ENCODE measurements around the gene MSANTD1.

MSANTD1 gene

DNA sequence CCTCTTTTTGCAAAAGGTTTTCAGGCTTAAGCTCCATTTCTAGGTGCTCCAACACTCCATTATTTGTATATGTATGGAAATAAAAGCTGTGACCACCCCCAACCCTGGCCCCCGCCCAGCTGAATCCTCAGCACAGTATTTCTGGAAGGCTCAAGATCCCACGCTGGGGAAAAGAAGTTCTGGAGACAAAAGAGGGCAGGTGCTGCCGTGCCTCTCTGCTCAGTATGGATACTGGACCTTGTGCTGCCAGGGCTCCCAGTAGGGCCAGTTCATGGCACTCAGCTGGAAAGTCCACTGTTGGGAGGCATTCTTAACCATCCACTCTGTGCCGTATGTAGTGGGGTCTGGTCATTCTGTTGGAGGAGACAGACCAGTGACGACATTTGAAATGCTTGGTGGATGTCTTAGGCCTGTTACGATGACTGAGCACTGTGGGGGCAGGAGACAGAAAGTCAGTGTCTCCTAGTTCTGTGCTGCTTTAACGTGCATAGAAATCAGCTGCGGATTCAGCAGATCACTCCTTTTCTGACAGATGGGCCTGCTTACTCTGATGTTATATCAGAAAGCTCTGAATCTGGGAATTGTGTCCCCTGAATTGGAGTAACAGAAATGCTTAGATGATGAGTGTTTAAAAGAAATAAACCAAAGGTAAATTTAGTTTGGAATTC is 48.4 kb upstream of the MSANTD1 start:
- TF ChIP-seq, protein P1, sequence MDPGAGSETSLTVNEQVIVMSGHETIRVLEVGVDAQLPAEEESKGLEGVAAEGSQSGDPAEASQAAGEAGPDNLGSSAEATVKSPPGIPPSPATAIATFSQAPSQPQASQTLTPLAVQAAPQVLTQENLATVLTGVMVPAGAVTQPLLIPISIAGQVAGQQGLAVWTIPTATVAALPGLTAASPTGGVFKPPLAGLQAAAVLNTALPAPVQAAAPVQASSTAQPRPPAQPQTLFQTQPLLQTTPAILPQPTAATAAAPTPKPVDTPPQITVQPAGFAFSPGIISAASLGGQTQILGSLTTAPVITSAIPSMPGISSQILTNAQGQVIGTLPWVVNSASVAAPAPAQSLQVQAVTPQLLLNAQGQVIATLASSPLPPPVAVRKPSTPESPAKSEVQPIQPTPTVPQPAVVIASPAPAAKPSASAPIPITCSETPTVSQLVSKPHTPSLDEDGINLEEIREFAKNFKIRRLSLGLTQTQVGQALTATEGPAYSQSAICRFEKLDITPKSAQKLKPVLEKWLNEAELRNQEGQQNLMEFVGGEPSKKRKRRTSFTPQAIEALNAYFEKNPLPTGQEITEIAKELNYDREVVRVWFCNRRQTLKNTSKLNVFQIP (CRISPR knock-in tag; IDR thresholded peaks at IDR 0.05; ENCODE audit: borderline replicate concordance, low read depth), result no peak
- TF ChIP-seq ZC3H10 (CRISPR knock-in tag; IDR thresholded peaks at IDR 0.05) (no peak), ESRRG (CRISPR knock-in tag; IDR thresholded peaks at IDR 0.05) (no peak), GLIS3 (CRISPR knock-in tag; IDR thresholded peaks at IDR 0.05) (no peak), ZNF8 (CRISPR knock-in tag; IDR thresholded peaks at IDR 0.05) (no peak), ZNF70 (CRISPR knock-in tag; IDR thresholded peaks at IDR 0.05) (no peak), ZNF565 (CRISPR knock-in tag; conservative IDR thresholded peaks at IDR 0.05; ENCODE audit: low read depth) (no peak), CSDC2 (CRISPR knock-in tag; IDR thresholded peaks at IDR 0.05) (no peak), ZFP3 (CRISPR knock-in tag; IDR thresholded peaks at IDR 0.05) (no peak), RARB (CRISPR knock-in tag; IDR thresholded peaks at IDR 0.05) (no peak), ISL1 (CRISPR knock-in tag; IDR thresholded peaks at IDR 0.05) (no peak), TOX (CRISPR knock-in tag; IDR thresholded peaks at IDR 0.05; ENCODE audit: borderline replicate concordance) (no peak)
- TF ChIP-seq, protein P2, sequence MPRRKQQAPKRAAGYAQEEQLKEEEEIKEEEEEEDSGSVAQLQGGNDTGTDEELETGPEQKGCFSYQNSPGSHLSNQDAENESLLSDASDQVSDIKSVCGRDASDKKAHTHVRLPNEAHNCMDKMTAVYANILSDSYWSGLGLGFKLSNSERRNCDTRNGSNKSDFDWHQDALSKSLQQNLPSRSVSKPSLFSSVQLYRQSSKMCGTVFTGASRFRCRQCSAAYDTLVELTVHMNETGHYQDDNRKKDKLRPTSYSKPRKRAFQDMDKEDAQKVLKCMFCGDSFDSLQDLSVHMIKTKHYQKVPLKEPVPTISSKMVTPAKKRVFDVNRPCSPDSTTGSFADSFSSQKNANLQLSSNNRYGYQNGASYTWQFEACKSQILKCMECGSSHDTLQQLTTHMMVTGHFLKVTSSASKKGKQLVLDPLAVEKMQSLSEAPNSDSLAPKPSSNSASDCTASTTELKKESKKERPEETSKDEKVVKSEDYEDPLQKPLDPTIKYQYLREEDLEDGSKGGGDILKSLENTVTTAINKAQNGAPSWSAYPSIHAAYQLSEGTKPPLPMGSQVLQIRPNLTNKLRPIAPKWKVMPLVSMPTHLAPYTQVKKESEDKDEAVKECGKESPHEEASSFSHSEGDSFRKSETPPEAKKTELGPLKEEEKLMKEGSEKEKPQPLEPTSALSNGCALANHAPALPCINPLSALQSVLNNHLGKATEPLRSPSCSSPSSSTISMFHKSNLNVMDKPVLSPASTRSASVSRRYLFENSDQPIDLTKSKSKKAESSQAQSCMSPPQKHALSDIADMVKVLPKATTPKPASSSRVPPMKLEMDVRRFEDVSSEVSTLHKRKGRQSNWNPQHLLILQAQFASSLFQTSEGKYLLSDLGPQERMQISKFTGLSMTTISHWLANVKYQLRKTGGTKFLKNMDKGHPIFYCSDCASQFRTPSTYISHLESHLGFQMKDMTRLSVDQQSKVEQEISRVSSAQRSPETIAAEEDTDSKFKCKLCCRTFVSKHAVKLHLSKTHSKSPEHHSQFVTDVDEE (CRISPR knock-in tag; IDR thresholded peaks at IDR 0.05), result no peak
- TF ChIP-seq, protein P3, sequence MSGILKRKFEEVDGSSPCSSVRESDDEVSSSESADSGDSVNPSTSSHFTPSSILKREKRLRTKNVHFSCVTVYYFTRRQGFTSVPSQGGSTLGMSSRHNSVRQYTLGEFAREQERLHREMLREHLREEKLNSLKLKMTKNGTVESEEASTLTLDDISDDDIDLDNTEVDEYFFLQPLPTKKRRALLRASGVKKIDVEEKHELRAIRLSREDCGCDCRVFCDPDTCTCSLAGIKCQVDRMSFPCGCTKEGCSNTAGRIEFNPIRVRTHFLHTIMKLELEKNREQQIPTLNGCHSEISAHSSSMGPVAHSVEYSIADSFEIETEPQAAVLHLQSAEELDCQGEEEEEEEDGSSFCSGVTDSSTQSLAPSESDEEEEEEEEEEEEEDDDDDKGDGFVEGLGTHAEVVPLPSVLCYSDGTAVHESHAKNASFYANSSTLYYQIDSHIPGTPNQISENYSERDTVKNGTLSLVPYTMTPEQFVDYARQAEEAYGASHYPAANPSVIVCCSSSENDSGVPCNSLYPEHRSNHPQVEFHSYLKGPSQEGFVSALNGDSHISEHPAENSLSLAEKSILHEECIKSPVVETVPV (CRISPR knock-in tag; IDR thresholded peaks at IDR 0.05), result no peak
- TF ChIP-seq, protein P4, sequence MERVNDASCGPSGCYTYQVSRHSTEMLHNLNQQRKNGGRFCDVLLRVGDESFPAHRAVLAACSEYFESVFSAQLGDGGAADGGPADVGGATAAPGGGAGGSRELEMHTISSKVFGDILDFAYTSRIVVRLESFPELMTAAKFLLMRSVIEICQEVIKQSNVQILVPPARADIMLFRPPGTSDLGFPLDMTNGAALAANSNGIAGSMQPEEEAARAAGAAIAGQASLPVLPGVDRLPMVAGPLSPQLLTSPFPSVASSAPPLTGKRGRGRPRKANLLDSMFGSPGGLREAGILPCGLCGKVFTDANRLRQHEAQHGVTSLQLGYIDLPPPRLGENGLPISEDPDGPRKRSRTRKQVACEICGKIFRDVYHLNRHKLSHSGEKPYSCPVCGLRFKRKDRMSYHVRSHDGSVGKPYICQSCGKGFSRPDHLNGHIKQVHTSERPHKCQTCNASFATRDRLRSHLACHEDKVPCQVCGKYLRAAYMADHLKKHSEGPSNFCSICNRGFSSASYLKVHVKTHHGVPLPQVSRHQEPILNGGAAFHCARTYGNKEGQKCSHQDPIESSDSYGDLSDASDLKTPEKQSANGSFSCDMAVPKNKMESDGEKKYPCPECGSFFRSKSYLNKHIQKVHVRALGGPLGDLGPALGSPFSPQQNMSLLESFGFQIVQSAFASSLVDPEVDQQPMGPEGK (CRISPR knock-in tag; IDR thresholded peaks at IDR 0.05; ENCODE audit: borderline replicate concordance), result no peak
- no peak for ATAC-seq

DNA sequence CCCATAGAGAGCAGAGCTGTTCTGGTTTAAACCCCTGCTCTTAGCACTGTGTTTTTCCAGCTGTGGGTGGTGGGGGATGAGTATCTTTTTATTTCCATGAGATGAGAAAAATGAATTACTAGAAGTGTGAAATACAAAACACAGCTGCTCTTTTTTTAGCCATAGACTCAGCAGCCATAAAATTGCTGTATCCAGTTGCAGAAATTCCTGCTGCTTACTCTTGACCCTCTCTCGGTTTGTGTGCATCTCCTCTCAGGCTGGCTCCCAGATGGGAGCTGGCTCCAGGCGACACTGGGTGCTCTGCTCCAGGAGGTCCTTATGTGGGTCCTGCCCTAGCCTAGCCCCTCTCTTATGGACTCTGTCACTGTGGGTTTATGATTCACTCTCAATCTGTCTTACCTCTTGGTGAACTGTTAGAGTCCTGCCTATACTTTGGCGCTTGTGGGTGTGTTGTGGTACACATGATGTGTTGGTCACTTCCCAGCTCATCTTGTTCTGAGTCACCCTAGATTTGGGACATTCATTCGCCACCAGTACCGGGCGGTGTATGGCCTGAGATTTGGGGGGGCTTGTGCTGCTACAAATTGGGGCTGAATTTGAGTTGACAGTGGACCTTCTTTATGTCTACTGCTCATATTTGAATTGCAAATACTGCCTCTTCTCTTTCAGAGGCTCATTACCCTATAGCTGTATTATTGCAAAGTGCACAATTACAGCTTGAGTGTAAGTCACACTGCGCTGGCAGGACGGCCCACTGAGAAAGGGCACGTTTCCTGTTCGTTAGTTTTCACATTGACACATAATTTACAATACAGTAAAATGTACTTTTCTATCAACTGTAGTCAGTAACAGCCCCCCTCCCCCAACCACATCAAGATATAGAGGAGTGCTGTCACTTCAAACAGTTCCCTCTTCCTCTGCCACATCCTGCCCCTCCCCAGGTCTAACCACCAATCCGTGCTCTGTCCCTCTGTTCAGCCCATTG is 46.9 kb upstream of the MSANTD1 start:
- no peak for ATAC-seq
- TF ChIP-seq, protein P4 (CRISPR knock-in tag; IDR thresholded peaks at IDR 0.05; ENCODE audit: borderline replicate concordance), result no peak
- no peak for TF ChIP-seq PPARA (CRISPR knock-in tag; IDR thresholded peaks at IDR 0.05; ENCODE audit: borderline replicate concordance)
- no peak for TF ChIP-seq ZFP30 (CRISPR knock-in tag; IDR thresholded peaks at IDR 0.05)
- TF ChIP-seq TCF4 (CRISPR knock-in tag; IDR thresholded peaks at IDR 0.05; ENCODE audit: borderline replicate concordance), result no peak
- no peak for TF ChIP-seq RARB (CRISPR knock-in tag; IDR thresholded peaks at IDR 0.05)
- TF ChIP-seq OSR1 (CRISPR knock-in tag; IDR thresholded peaks at IDR 0.05), result no peak
- TF ChIP-seq, protein P1 (CRISPR knock-in tag; IDR thresholded peaks at IDR 0.05; ENCODE audit: borderline replicate concordance, low read depth), result no peak
- no peak for TF ChIP-seq ZFP3 (CRISPR knock-in tag; IDR thresholded peaks at IDR 0.05)
- TF ChIP-seq SNAI2 (CRISPR knock-in tag; IDR thresholded peaks at IDR 0.05), result no peak
- no peak for TF ChIP-seq ESRRG (CRISPR knock-in tag; IDR thresholded peaks at IDR 0.05)
- TF ChIP-seq ZC3H10 (CRISPR knock-in tag; IDR thresholded peaks at IDR 0.05), result no peak
- TF ChIP-seq ZNF565 (CRISPR knock-in tag; conservative IDR thresholded peaks at IDR 0.05; ENCODE audit: low read depth), result no peak
- no peak for TF ChIP-seq ZNF8 (CRISPR knock-in tag; IDR thresholded peaks at IDR 0.05)
- no peak for TF ChIP-seq ARNTL (CRISPR knock-in tag; IDR thresholded peaks at IDR 0.05; ENCODE audit: borderline replicate concordance, low read depth)
- TF ChIP-seq, protein P5, sequence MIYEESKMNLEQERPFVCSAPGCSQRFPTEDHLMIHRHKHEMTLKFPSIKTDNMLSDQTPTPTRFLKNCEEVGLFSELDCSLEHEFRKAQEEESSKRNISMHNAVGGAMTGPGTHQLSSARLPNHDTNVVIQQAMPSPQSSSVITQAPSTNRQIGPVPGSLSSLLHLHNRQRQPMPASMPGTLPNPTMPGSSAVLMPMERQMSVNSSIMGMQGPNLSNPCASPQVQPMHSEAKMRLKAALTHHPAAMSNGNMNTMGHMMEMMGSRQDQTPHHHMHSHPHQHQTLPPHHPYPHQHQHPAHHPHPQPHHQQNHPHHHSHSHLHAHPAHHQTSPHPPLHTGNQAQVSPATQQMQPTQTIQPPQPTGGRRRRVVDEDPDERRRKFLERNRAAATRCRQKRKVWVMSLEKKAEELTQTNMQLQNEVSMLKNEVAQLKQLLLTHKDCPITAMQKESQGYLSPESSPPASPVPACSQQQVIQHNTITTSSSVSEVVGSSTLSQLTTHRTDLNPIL (CRISPR knock-in tag; IDR thresholded peaks at IDR 0.05; ENCODE audit: low read depth), result no peak
- TF ChIP-seq BACH2 (CRISPR knock-in tag; IDR thresholded peaks at IDR 0.05; ENCODE audit: borderline replicate concordance), result no peak

Data from SK-N-SH treated with all-trans-retinoic acid at 6 μM for 48 hours (cell line).